H1 (cell line): Measurements from ENCODE around the gene PPP1R13B. TPM values are rescaled to one million over a fixed set of nuclear protein-coding genes. Genes with fewer than 3 reads are reported as not detected.

ENCODE experiments used
- CTCF ChIA-PET: fragments of 300-600 bp; sonication (Branson Sonifier 250); formaldehyde crosslinking; loops from one replicate; lab custom pipeline; 2021; ENCODE audit not compliant: partially characterized antibody; lab: Charles Lee
- POLR2A ChIA-PET: fragments of 300-600 bp; sonication (Branson Sonifier 250); formaldehyde crosslinking; loops from one replicate; lab custom pipeline; 2021; ENCODE audit warnings: inconsistent platforms; ENCODE audit not compliant: partially characterized antibody; lab: Charles Lee
- DNase-seq, 2 experiments: peaks; one replicate each; pipeline versions ENCODE4 v3.0.0 to v3.0.0-alpha.2; 2010 to 2022; ENCODE audit warnings: low spot score in 2 of 2, low read depth in 1 of 2, mixed read lengths in 1 of 2
- FAIRE-seq: peaks from 2 replicates; lab custom pipeline; 2011; peaks lifted over from hg19 to GRCh38; lab: Jason Lieb, UNC
- H2AFZ ChIP-seq: 2 replicates; pipeline ENCODE4 v1.8.1; 2012; ENCODE audit warnings: low read length, inconsistent platforms
- H2AK5ac ChIP-seq: 2 replicates; pipeline ENCODE4 v1.6.1; 2013; ENCODE audit warnings: low read depth, low read length
- H2BK120ac ChIP-seq: replicated peaks from 2 replicates; pipeline ENCODE3; 2013; ENCODE audit warnings: low read depth, low read length, inconsistent platforms
- H2BK12ac ChIP-seq: 2 replicates; pipeline ENCODE4 v1.6.1; 2013; ENCODE audit warnings: low read depth, low read length
- H2BK15ac ChIP-seq: 2 replicates; pipeline ENCODE4 v1.6.1; 2013; ENCODE audit warnings: low read length
- H2BK20ac ChIP-seq: 2 replicates; pipeline ENCODE4 v1.6.1; 2013; ENCODE audit warnings: low read length
- H2BK5ac ChIP-seq: 2 replicates; pipeline ENCODE4 v1.6.1; 2013; ENCODE audit warnings: low read depth, low read length
- H3K14ac ChIP-seq: 2 replicates; pipeline ENCODE4 v1.6.1; 2013; ENCODE audit warnings: inconsistent platforms; ENCODE audit not compliant: insufficient read length
- H3K18ac ChIP-seq: 2 replicates; pipeline ENCODE4 v1.6.1; 2013; ENCODE audit warnings: low read length; ENCODE audit errors: extremely low read depth
- H3K23ac ChIP-seq: 2 replicates; pipeline ENCODE4 v1.6.1; 2013; ENCODE audit warnings: inconsistent platforms; ENCODE audit not compliant: insufficient read length
- H3K23me2 ChIP-seq: 2 replicates; pipeline ENCODE4 v1.6.1; 2013; ENCODE audit warnings: low read depth, low read length
- H3K27ac ChIP-seq: 2 replicates; pipeline ENCODE4 v1.6.1; 2011; ENCODE audit warnings: low read depth, low read length, inconsistent platforms
- H3K27me3 ChIP-seq, 4 experiments: replicated peaks in 1 of 4; 1 replicate in 1 of 4; 2 replicates in 3 of 4; pipeline versions ENCODE4 v1.6.1 to v1.8.1; 2011 to 2013; ENCODE audit warnings: low read length in 3 of 4, mild to moderate bottlenecking in 3 of 4, inconsistent platforms in 2 of 4, mixed read lengths in 2 of 4, moderate library complexity in 1 of 4; ENCODE audit not compliant: control insufficient read depth in 3 of 4, insufficient read depth in 3 of 4; ENCODE audit errors: extremely low read depth in 1 of 4
- H3K36me3 ChIP-seq, 4 experiments: 2 replicates each; pipeline versions ENCODE4 v1.6.1 to v1.8.1; 2011 to 2013; ENCODE audit warnings: mild to moderate bottlenecking in 4 of 4, low read length in 3 of 4, moderate library complexity in 2 of 4, control low read depth in 1 of 4, inconsistent platforms in 1 of 4; ENCODE audit not compliant: insufficient read depth in 4 of 4, control insufficient read depth in 2 of 4
- H3K4ac ChIP-seq: replicated peaks from 2 replicates; pipeline ENCODE3; 2013; ENCODE audit warnings: low read length, low read depth, mixed read lengths, inconsistent platforms; ENCODE audit not compliant: insufficient read length
- H3K4me1 ChIP-seq, 4 experiments: replicated peaks in 1 of 4; 1 replicate in 1 of 4; 2 replicates in 3 of 4; pipeline versions ENCODE4 v1.6.1 to v1.8.1; 2011 to 2013; ENCODE audit warnings: low read length in 3 of 4, inconsistent platforms in 2 of 4, mixed read lengths in 1 of 4; ENCODE audit not compliant: insufficient read depth in 4 of 4, control insufficient read depth in 3 of 4
- H3K4me2 ChIP-seq, 2 experiments: 2 replicates each; pipeline versions ENCODE4 v1.6.1 to v1.8.1; 2011 to 2013; ENCODE audit warnings: low read depth in 2 of 2, low read length in 2 of 2, control low read depth in 1 of 2, inconsistent platforms in 1 of 2, mild to moderate bottlenecking in 1 of 2; ENCODE audit not compliant: insufficient read depth in 1 of 2
- H3K4me3 ChIP-seq, 4 experiments: fragments of 200-600, 300-600 bp in 1 of 4; sonication (generic), shearing (Covaris generic), sonication (Bioruptor Twin) in 1 of 4; 2 replicates each; pipeline versions ENCODE4 v1.5.1 to v1.8.1; 2011 to 2016; ENCODE audit warnings: low read length in 4 of 4, low read depth in 3 of 4, control low read depth in 2 of 4, inconsistent platforms in 2 of 4, mild to moderate bottlenecking in 2 of 4, mixed read lengths in 1 of 4, moderate library complexity in 1 of 4; ENCODE audit not compliant: insufficient read depth in 2 of 4; ENCODE audit errors: extremely low read depth in 1 of 4
- H3K56ac ChIP-seq: replicated peaks from 2 replicates; pipeline ENCODE3; 2013; ENCODE audit warnings: low read depth, mild to moderate bottlenecking, mixed read lengths, low read length, inconsistent platforms; ENCODE audit not compliant: insufficient read length
- H3K79me1 ChIP-seq: 2 replicates; pipeline ENCODE4 v1.6.1; 2013; ENCODE audit warnings: low read depth, low read length, control low read depth
- H3K79me2 ChIP-seq, 2 experiments: 2 replicates each; pipeline versions ENCODE4 v1.6.1 to v1.8.1; 2012 to 2013; ENCODE audit warnings: low read length in 2 of 2, mild to moderate bottlenecking in 2 of 2, inconsistent platforms in 1 of 2; ENCODE audit not compliant: insufficient read depth in 2 of 2, control insufficient read depth in 1 of 2
- H3K9ac ChIP-seq, 4 experiments: replicated peaks in 1 of 4; 1 replicate in 1 of 4; 2 replicates in 3 of 4; pipeline versions ENCODE4 v1.6.1 to v1.8.1; 2011 to 2013; ENCODE audit warnings: low read depth in 3 of 4, low read length in 3 of 4, control low read depth in 2 of 4, mild to moderate bottlenecking in 2 of 4, moderate library complexity in 2 of 4, inconsistent platforms in 1 of 4; ENCODE audit errors: extremely low read depth in 1 of 4
- H3K9me3 ChIP-seq, 2 experiments: 2 replicates each; pipeline versions ENCODE4 v1.6.1 to v1.8.1; 2012 to 2013; ENCODE audit warnings: mild to moderate bottlenecking in 2 of 2, moderate library complexity in 2 of 2, control low read depth in 1 of 2, inconsistent platforms in 1 of 2, low read depth in 1 of 2, low read length in 1 of 2, mixed read lengths in 1 of 2; ENCODE audit not compliant: insufficient read depth in 2 of 2
- H4K20me1 ChIP-seq, 2 experiments: replicated peaks in 1 of 2; 2 replicates each; pipeline versions ENCODE3 to v1.8.1; 2011 to 2013; ENCODE audit warnings: inconsistent platforms in 2 of 2, low read length in 2 of 2, mild to moderate bottlenecking in 1 of 2; ENCODE audit not compliant: insufficient read depth in 2 of 2, control insufficient read depth in 1 of 2
- H4K5ac ChIP-seq: 2 replicates; pipeline ENCODE4 v1.6.1; 2013; ENCODE audit warnings: low read length, low read depth, mixed read lengths, inconsistent platforms; ENCODE audit not compliant: insufficient read length
- H4K8ac ChIP-seq: 2 replicates; pipeline ENCODE4 v1.8.0; 2013; ENCODE audit warnings: mild to moderate bottlenecking, moderate library complexity, low read length, inconsistent platforms; ENCODE audit not compliant: insufficient read depth; ENCODE audit errors: extremely low read depth
- H4K91ac ChIP-seq: replicated peaks from 2 replicates; pipeline ENCODE3; 2013; ENCODE audit warnings: low read length, mixed read lengths, inconsistent platforms; ENCODE audit not compliant: insufficient read length
- WGBS, 2 experiments: shearing (Covaris generic) in 1 of 2; methylation state at CpG; one replicate each; pipeline versions ENCODE4 v1.1.6 to v1.1.7; 2013 to 2015; ENCODE audit warnings: low lambda C conversion rate in 2 of 2, mixed read lengths in 2 of 2, inconsistent platforms in 1 of 2, low coverage in 1 of 2, missing lambda C conversion rate in 1 of 2; ENCODE audit not compliant: insufficient replicate concordance in 2 of 2, insufficient coverage in 1 of 2, insufficient read length in 1 of 2; ENCODE audit errors: extremely low coverage in 1 of 2, missing lambda C conversion rate in 1 of 2; 5-methylcytosine and 5-hydroxymethylcytosine counted together
- polyA plus RNA-seq, 7 experiments: library from polyadenylated mRNA; depleted of rRNA in 3 of 7; stranded (reverse) in 5 of 7; unstranded in 2 of 7; fragments of >200 nt in 5 of 7; fragments of 200-250 nt in 2 of 7; gene quantifications; 1 replicate in 5 of 7; 2 replicates in 1 of 7; 4 replicates in 1 of 7; pipeline versions ENCODE4 v1.2.1 to v1.2.3, GENCODE V29; 2011 to 2013; ENCODE audit warnings: missing spikeins in 2 of 7, mixed read lengths in 2 of 7
- total RNA-seq: library from RNA; stranded (reverse); fragmentation: NEBNext Ultra II Directional; extraction: Animal tissue kit (Norgen Biotek cat#: 25700); gene quantifications from 2 replicates; pipeline ENCODE4 v1.2.1, GENCODE V29; 2021

PPP1R13B gene
- total and polyA plus RNA-seq, 2 of the 8 experiments (the other 6 are each of a cell fraction or from before 2014, with no cell fraction given) = 2.6 to 8.9 TPM

GRCh38 chr14:103755060-103755459 is 92.3 kb downstream of the PPP1R13B start:
- H3K4ac ChIP-seq = no peak overlapping the region
- no peak overlapping the region for H3K27ac ChIP-seq
- no peaks in the 10 kb centered on the region for H4K20me1 ChIP-seq
- H2BK5ac ChIP-seq = no peak overlapping the region
- H3K14ac ChIP-seq = no peak overlapping the region
- H3K36me3 ChIP-seq = no peaks in the 10 kb centered on the region
- DNase-seq = no peak
- WGBS, 2 experiments = 89% methylated on average over 6 of the region's 6 CpGs; no CpG with 5 or more reads in 1 of the 2 experiments
- no peak overlapping the region for H2BK120ac ChIP-seq
- H3K9me3 ChIP-seq = no peaks in the 10 kb centered on the region
- H2BK20ac ChIP-seq = no peak overlapping the region
- H4K5ac ChIP-seq = no peak overlapping the region
- no peaks in the 10 kb centered on the region for H3K79me2 ChIP-seq
- ChIA-PET CTCF (no interaction called here), POLR2A (interaction anchor here (1.2 kb wide), 1 partner anchor 37 kb away, joined by 3 read pairs; no protein-coding TSS in a partner anchor)
- no peak overlapping the region for H2BK15ac ChIP-seq
- H2AFZ ChIP-seq = no peak overlapping the region
- no peaks in the 10 kb centered on the region for H3K27me3 ChIP-seq
- H2AK5ac ChIP-seq = no peak overlapping the region
- no peak overlapping the region for H3K4me3 ChIP-seq
- H3K23ac ChIP-seq = no peak overlapping the region
- no peak overlapping the region for H4K91ac ChIP-seq
- no peak overlapping the region for H2BK12ac ChIP-seq
- H3K79me1 ChIP-seq = no peaks in the 10 kb centered on the region
- no peak overlapping the region for H3K4me2 ChIP-seq
- FAIRE-seq = no peak
- no peak overlapping the region for H3K9ac ChIP-seq
- H3K4me1 ChIP-seq = no peaks in the 10 kb centered on the region
- H3K56ac ChIP-seq = no peak overlapping the region
- no peak overlapping the region for H4K8ac ChIP-seq
- no peaks in the 10 kb centered on the region for H3K23me2 ChIP-seq
- no peak overlapping the region for H3K18ac ChIP-seq
